Astrocyte of the spinal cord (primary cell): ENCODE results near the gene MAGEA9.
A peak's percentile ranks its signal among the peaks of the same experiment; 100 is the strongest.

Experiments
- DNase-seq: peaks from one replicate; pipeline ENCODE4 v3.0.0; 2011; ENCODE audit warnings: low read depth, low spot score
- H3K4me3 ChIP-seq: 2 replicates; pipeline ENCODE4 v1.5.1; 2011; ENCODE audit warnings: low read depth, mild to moderate bottlenecking, low read length, moderate library complexity
- CTCF ChIP-seq: IDR thresholded peaks from 2 replicates; pipeline ENCODE4 v1.5.1; 2012; ENCODE audit warnings: low read depth, mild to moderate bottlenecking, low read length, inconsistent platforms
- in situ Hi-C: cut with HindIII; loops from 2 replicates; pipeline ENCODE4 v1.10.0; 2017; ENCODE audit warnings: low sequenced_read_pairs

Gene MAGEA9

GRCh38 chrX:149804102-149804501 is 22.4 kb downstream of the MAGEA9 start:
- TF ChIP-seq CTCF, result no peak
- H3K4me3 ChIP-seq, result no peak overlapping the region
- in situ Hi-C loops, result no loop called here
- DNase-seq, result no peak

GRCh38 chrX:149807747-149808458 is 26.2 kb downstream of the MAGEA9 start:
- no peak overlapping the region for H3K4me3 ChIP-seq
- in situ Hi-C loops, result no loop called here
- DNase-seq, result no peak
- TF ChIP-seq CTCF, result no peak

- no peak overlapping the region for H3K4me3 ChIP-seq
- in situ Hi-C loops, result no loop called here
- no peak for DNase-seq
- no peak for TF ChIP-seq CTCF
Measured at GRCh38 chrX:149818652-149819051, 36.9 kb downstream of the MAGEA9 start.

- in situ Hi-C loops, result no loop called here
- H3K4me3 ChIP-seq, result no peak overlapping the region
- no peak for TF ChIP-seq CTCF
- DNase-seq, result no peak
Measured at GRCh38 chrX:149819371-149819770, 37.6 kb downstream of the MAGEA9 start.

GRCh38 chrX:149825424-149825823 is 43.7 kb downstream of the MAGEA9 start:
- peak; percentile 50 for TF ChIP-seq CTCF
- no peak overlapping the region for H3K4me3 ChIP-seq
- in situ Hi-C loops, result no loop called here
- no peak for DNase-seq

- H3K4me3 ChIP-seq, result no peak overlapping the region
- TF ChIP-seq CTCF, result no peak
- no peak for DNase-seq
- in situ Hi-C loops, result no loop called here
Measured at GRCh38 chrX:149827254-149827653, 45.5 kb downstream of the MAGEA9 start.
